Embryonic facial prominence (tissue), 1 donor: ENCODE data around the gene ATP6AP1.

ENCODE experiments used
- DNase-seq: peaks from one replicate; pipeline ENCODE4 v3.0.0-alpha.2; 2016; ENCODE audit errors: extremely low spot score

ATP6AP1 gene

DNA sequence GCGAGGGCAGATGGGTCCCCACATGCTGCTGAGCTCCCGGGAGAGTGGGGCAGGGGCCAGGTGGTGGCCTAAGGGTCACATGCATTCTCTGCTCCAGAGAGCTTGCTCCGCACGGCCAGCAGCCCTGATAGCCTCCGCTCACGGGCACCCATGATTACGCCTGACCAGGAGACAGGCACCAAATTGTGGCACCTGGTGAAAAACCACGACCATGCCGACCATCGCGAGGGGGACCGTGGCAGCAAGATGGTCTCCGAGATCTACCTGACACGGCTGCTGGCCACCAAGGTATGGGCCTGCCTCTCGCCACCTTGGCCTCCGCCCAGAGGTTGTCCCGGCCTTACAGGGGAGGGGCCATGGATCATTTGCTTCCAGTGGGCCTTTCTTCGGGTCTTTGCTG, 41.4 kb downstream of the ATP6AP1 start:
- DNase-seq = no peak

DNA sequence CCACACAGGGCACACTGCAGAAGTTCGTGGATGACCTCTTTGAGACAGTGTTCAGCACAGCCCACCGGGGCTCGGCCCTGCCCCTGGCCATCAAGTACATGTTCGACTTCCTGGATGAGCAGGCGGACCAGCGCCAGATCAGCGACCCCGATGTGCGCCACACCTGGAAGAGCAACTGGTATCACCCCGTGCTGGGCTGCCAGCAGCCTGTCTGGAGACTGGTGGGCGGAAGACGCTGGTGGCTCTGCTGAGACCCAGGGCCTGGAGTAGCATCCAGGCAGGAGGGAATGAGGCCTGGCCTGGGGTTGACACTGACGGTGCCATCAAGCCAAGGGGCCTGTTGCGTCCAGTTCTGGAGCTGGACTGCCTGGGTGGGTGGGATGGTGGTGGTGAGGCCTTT, 42.0 kb downstream of the ATP6AP1 start:
- no peak for DNase-seq

DNA sequence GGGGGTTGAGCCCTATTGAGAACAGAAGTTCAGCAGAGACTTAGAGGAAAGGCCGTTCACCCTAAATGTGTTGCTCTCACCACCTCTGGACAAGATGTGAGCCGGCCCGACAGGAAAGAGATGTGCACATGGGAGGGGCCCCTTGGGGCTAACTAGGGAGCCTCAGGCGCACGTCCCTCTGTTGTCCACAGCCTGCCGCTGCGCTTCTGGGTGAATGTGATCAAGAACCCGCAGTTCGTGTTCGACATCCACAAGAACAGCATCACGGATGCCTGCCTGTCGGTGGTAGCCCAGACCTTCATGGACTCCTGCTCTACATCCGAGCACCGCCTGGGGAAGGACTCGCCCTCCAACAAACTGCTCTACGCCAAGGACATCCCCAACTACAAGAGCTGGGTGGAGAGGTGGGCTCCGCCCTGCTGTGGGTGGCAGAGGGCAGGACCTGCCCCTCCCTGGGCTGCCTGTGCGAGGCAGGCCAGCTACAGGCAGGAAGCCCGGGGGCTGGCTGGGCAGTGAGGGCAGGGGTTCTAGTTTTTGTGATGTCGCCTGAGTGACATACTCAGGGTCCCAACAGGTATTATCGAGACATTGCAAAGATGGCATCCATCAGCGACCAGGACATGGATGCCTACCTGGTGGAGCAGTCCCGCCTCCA, 42.6 kb downstream of the ATP6AP1 start:
- no peak for DNase-seq

DNA sequence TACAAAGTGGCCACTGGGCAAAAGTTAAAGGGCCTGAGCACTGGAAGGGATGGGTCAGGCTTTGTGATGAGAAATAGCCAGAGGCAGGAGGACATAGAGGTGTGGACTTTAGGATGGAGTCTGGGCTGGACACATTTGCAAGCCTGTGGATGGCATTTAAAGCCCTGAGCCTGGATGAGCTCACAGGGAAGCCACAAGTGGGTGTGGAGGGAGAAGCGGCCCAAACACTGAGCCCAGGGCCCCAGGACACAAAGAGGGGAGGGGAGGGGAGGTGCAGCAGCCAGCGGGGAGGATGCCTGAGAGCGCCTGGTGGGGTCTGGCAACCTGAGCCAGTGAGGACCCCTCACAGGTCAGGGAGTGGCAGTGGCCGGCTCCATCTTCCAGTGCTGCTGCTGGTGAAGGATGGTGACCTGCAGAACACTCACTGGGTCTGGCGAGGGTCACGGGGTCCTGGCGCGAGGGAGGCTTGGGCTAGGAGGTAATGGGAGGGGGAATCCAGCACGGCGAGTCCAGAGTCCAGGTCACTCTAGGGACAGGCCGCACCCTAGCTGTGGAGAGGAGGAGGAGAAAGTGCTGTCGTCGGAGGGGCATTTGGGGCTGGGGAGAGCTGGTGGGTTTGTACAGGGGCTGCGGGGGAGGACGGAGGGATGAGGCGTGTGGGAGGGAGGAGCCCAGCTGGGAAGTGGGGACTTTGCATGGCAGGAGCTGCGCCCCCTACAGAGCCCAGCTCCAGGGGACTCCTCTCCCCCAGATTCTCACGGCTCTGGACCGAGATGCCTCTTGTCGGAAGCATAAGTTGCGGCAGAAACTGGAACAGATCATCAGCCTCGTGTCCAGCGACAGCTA, 43.6 kb downstream of the ATP6AP1 start:
- DNase-seq = no peak

GRCh38 chrX:154472685-154473632, 44.5 kb downstream of the ATP6AP1 start:
- DNase-seq = no peak

- no peak for DNase-seq
Measured at GRCh38 chrX:154473683-154474082, 45.2 kb downstream of the ATP6AP1 start.

DNA sequence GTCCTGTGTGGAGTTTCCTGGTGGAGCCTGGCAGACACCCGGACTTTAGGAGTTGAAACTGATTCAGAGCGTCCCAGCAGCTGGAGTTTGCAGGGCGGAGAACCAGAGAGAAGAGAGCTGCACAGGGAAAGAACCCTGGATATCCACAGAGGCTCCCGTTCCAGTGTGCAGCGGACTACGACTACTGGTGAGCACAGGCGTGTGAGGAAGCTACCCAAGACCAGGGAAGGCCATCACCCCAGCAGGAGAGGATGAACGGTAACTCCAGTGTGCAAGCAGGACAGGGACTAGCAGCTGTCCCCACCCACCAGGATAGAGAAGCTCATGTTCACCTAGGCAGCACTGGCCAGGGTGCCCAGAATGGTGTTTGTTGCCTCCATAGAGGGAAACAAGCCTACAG, 48.3 kb downstream of the ATP6AP1 start:
- DNase-seq = no peak

DNA sequence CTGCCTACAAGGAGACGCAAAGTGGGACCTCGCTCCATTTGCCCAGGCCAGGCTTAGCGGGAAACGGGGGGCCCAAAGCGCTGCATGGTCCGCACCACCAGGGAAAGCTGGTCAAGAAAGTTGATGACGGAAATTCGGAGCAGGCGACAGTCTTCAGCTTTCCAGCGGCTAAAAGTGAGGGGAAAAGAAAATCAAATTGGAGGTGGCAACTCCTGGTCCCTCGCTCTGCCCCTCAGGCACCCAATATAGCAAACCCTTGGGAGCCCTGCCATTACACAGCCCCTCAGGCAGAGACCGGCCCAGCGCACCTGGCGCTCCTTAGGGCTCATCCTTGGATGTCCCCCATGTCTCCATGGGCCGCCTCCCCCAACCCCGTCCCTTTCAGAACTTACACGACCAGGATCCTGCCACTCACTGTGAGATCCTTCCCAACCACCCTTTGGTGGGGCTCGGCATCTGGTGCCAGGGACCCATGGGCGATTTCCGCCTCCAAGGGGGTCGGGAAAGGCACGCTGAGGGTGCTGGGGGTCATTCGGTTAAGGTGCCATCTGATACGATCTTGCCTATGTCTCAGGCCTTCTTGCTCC, 49.5 kb downstream of the ATP6AP1 start:
- no peak for DNase-seq

- DNase-seq = peak; percentile 56
Measured at GRCh38 chrX:154478728-154479622, 50.5 kb downstream of the ATP6AP1 start, which contains the start of gene LAGE3. TSS of gene LAGE3 (minus strand) at chrX:154479281. CDS start at chrX:154478915, 366 bp downstream.

DNA sequence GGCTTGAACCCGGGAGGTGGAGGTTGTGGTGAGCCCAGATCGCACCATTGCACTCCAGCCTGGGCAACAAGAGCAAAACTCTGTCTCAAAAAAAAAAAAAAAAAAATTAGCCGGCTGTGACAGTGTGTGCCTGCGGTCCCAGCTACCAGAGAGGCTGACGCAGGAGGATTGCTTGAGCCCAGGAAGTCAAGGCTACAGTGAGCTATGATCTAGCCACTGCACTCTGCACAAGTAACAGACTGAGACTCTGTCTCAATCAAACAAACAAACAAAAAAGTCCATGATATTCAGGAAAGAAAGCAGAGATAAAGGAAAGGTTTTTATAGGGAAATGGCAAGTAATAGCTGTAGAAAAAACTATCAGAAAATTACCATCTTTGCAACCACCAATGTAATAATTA, 52.7 kb downstream of the ATP6AP1 start:
- DNase-seq = no peak

- DNase-seq = no peak
Measured at GRCh38 chrX:154481911-154482601, 53.6 kb downstream of the ATP6AP1 start.

- DNase-seq = no peak
Measured at GRCh38 chrX:154482786-154483185, 54.3 kb downstream of the ATP6AP1 start.

- DNase-seq = no peak
Measured at GRCh38 chrX:154483325-154483724, 54.8 kb downstream of the ATP6AP1 start.

- DNase-seq = no peak
Measured at GRCh38 chrX:154484255-154485149, 56.0 kb downstream of the ATP6AP1 start.

DNA sequence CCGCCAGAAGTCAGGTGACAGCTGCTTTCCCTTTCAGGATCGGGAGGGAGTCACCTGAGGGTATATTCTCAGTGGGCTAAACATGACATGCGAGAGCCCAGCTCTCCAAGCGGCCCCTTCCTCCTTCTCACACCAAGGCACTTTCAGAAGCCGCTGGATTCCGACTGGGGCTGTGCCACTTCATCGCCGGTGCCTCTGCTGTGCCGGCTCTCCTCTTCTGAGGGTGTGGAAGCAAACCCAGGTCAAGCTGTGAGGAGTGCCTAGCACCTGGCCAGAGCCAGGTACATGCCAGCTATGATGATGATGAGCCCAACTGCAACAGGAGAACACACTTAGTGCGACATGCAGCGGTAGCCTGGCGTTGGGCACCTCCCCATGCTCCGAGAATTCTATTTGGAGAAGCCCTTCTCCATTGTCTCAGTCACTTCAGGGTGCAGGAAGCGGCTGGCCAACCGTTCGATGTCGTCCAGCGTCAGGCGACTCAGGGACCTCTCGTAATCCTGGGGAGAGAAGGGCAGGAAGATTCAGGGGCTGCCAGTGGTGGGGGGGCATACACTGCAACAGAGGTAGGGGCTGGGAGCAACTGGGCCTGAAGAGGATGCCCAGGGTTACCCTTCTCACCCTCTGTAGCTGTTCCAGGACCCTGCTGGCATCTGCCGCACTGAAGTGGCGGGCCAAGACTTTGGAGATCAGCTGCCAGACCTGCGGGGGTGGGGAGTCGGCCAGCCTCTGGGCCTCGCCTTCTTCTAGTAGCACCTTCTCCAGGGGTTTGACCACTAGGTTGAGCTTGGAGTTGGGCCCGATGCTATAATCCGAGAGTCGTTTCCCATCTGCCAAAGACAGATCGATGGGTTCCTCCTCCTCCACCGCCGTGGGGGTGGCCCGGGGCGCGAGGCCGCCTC, 56.9 kb downstream of the ATP6AP1 start:
- no peak for DNase-seq

DNA sequence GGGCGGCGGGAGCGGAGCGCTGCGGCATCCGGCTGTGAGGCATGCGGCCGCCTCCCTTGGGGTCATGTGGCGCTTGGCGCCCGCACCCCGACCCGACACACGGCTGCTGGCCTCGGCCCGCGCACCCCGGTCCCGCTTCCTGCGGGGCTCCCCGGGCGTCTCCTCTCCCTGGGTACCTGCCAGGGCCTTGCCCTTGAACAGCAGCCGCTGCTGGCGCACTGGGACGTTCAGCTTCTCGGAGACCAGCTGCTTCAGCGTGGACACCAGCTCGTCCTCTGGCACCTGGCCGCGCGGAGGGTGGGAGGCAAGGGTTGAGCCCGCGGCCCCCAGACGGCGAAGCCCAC, 57.5 kb downstream of the ATP6AP1 start:
- DNase-seq = no peak
